Amygdala (tissue), 56 donors: ENCODE measurements around the gene ARHGAP6.
"Not testable (repeated sequence)": the region's sequence is repeated elsewhere in the genome, so short reads cannot be mapped to it uniquely, and the experiment has no call there.

Experiments used
- DNase-seq, 56 donors: peaks; one replicate each; lab custom pipeline; 2025; lab: John Stamatoyannopoulos, UW

Gene ARHGAP6

GRCh38 chrX:11137543-11138139, 528.1 kb downstream of the ARHGAP6 start:
- peak in 1 of 56 donors; percentile 2 for DNase-seq

- DNase-seq, result no peak
Measured at GRCh38 chrX:11135564-11136185, 530.0 kb downstream of the ARHGAP6 start.

- no peak for DNase-seq
Measured at GRCh38 chrX:11131146-11131545, 534.6 kb downstream of the ARHGAP6 start.

- DNase-seq, result no peak
Measured at GRCh38 chrX:11130136-11130535, 535.6 kb downstream of the ARHGAP6 start.

- DNase-seq, result no peak
Measured at GRCh38 chrX:11129534-11130105, 536.1 kb downstream of the ARHGAP6 start.

- DNase-seq, result no peak
Measured at GRCh38 chrX:11125060-11125459, 540.7 kb downstream of the ARHGAP6 start.

- DNase-seq, result no peak
Measured at GRCh38 chrX:11124112-11124511, 541.6 kb downstream of the ARHGAP6 start.

GRCh38 chrX:11123087-11123486, 542.6 kb downstream of the ARHGAP6 start:
- DNase-seq, result not testable (repeated sequence)

DNA sequence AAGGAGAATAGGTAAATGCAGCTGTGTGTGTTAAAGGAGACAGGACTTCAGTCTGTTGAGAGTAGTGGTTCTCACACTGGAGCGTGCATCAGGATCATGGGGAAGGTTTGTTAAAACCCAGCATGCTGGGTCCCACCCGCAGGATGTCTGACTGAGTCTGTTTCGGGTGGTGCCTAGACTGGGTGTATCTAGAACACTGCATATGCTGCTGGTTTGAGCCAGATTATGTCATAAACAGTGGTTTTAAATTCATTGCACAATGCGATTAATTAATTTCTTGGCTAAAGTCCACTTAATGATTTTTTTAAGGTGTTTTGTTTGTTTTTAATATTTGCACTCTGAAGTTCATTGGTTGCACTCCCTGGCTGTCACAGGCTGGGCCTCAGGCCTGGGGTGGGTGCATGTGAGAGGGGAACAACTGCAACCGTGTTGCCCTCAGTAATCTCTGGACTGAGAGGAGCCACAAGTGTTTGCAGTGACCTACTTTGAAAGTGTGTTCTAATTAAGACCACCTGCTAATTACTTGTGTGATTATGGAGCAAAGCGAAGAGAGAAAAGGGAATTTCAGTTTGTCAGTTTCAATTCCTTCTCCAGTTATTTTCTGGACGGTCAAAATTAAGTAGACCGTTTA, 546.3 kb downstream of the ARHGAP6 start:
- no peak for DNase-seq

DNA sequence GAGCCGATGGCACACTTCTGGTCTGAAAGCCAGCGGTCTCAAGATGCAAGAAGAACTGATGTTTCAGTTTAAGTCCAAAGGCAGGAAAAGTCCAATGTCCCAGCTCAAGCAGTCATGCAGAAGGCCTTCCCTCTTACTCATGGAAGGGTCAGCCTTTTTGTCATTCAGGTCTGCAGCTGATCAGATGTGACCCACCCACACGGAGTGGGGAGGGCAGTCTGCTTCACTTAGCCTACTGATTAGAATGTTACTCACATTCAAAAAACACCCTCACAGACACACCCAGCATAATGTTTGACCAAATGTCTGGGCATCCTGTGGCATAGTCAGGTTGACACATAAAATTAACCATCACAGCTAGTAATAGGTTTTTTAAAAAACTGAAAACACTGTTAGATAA, 548.0 kb downstream of the ARHGAP6 start:
- DNase-seq, result no peak

DNA sequence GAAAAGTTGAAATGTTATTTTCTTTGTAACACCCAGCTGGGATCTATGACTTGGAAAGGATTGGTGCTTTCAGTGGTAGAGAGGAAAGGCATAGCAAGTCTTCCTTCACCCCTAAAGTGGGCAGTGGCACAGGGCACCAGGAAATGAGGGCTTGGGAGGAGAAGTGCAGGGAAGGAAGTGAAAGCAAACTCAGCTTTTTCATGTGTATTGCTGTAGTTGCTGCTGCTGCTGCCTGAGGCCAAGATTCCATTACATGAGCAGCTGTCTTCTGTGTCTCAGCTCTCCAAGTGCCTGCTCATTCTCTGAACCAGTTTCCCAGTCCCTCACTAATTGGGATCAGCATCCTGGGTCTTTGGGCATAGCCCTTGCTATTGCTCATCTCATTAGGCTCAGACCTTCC, 552.0 kb downstream of the ARHGAP6 start:
- peak in 6 of 56 donors; percentile 1 to 7 (median 2) for DNase-seq

- no peak for DNase-seq
Measured at GRCh38 chrX:11111947-11112346, 553.8 kb downstream of the ARHGAP6 start.

DNA sequence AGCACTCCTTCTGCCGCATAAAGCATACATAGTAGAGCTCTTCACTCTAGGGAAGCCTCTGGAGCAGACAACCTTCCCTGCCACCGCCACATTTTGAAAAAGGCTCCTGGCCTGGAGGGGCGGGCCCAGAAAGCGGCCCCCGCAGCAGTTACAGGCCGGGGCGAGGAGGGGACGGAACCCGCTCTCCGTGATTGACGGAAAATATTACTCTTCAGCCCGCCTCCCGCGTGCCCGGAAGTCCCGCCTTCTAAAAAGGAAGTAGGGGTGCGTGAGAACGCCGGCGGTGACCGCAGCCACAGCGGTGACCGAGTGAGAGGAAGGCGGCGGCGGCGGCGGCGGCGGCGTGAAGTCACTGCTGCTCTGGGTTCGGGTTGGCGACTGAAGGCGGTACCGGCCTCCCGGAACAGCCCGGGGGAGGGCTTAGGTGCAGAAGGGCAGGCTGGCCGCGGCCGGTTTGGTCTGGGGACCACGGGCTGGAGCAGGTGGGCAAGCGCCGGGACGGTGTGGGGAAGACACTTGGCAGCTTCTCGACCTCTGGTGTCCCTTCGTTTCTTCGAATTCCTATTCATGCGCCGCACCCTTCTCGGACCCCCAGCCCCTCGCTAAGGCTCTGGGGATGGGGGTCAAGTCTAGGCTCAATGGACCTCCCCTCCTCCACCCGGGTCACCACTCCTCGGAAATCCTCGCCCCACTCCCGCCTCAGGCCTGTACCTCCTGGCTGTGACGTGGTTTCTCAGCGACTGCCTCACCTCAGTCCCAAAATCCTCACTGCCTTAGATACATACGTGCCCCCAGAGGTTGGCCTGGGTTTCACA, 554.5 kb downstream of the ARHGAP6 start, which contains the start of gene HCCS:
Gene HCCS, plus strand, starts transcription at position 296 of the 815 bp plus-strand sequence. CDS start 729 bp downstream, outside the sequence.
- DNase-seq, result peak in 55 of 56 donors; percentile 9 to 86 (median 60)

DNA sequence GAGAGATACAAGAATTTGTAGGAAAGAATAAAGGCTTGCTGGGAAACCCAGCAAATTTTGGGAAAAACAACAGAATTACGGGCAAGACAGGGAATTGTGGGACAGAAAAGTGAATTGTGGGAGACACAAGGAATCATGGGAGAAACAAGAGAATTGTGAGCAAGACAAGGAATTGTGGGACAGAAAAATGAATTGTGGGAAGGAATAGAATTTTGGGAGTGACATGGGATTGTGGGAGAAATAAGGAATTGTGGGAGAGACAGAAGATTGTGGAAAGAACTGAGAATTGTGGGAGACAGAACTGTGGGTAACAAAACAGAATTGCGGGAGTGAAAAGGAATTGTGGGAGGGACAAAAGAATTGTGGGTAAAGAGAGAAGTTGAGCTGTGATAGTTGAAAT, 555.8 kb downstream of the ARHGAP6 start:
- DNase-seq, result no peak

DNA sequence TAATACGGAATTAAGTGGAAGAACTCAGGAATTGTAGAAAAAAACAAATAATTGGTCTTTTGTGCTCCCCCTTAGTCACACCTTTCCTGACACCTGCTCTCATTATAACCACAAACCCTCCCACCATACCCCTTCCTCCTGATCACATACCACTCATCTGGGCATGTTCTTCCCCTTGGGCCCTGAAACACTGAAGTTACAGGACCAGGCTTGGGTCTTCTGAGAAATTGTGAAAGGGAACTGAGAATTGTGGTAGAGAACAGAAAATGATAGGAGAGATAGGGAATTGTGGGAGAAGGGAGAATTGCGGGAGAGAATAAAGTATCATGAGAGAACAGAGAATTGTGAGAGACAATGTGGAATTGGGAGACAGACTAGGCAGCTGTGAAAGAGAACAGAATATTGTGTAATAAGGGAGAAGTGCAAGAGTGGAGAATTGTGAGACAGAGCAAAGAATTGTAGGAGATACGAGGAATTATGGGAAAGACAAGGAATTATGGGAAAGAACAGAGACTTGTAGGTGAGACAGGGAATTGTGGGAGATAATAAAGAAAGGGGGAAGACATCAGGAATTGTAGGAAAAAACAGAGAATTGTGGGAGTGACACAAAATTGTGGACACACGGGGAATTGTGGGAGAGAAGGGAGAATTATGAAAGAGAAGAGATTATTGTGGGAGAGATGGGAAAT, 557.3 kb downstream of the ARHGAP6 start:
- no peak for DNase-seq

GRCh38 chrX:11105080-11105479, 560.6 kb downstream of the ARHGAP6 start:
- DNase-seq, result no peak

DNA sequence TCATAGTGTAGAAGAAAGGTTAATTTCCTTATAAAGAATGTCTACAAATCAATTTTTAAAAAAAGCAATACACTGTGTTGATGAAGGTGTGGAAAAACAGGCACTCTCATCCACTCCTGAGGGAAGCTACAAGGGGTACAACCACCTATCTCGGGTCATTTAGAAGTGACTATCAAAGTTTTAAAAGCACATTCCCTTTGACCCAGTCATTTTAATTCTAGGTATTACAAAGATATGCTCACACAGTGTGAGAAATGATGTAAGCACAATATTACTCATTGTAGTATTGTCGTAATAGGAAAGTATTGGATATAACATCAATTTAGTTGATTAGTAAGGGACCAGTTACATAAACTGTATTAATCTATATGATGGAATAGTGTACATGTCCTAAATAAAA, 562.0 kb downstream of the ARHGAP6 start:
- DNase-seq, result no peak

DNA sequence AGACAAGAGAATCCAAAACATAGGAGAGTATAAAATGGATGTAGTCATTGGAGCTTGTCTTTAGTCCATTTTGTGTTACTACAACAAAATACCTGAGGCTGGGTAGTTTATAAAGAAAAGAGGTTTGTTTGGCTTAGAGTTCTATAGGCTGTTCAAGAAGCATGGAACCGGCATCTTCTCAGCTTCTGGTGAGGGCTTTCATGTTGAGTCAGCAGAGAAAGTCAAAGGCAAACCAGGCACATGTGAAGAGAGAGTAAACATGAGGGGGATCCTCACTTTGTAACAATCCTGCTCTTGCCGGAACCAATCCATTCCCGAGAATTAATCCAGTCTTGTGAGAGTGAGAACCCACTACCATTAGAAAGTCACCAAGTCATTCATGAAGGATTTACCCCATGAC, 562.7 kb downstream of the ARHGAP6 start:
- DNase-seq, result no peak

DNA sequence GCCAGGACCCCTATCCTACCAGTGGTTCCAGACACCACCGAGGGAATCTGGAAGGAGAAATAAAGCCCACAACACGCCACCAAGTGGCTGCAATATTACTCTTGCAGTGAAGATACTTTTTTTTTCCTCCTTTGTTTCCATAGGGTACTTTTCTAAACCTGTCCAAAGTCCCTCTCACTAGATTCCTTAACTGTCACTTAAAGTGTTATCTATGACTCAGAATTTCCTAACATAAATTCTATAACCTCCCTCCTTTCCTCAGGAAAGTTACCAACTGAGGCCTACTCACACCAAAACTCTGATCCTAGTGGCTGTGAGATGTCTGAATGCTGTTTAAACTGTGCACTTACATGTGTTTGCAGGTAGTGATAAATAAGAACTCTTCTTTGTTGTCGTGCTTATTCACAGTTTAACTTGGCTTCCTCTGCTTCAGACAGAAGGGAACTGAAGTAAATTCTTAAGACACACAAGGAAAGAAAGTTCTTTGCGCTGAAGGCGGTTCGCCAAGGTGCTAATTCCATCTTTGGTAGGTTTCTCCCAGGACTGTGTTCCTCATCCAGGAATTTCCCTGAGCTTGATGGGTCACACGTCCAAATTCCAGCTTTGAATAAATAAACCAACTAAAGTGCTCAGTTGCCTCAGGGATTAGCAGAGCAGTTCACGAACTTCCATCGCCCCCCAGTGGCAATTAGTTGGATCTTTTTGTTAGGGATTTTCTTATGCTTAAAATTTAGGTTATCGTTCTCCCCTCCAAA, 565.3 kb downstream of the ARHGAP6 start:
- peak in 24 of 56 donors; percentile 0 to 59 (median 2) for DNase-seq
